HepG2 (cell line): ENCODE results near the gene EFNA2. TPM values are rescaled to one million over a fixed set of nuclear protein-coding genes. Genes with fewer than 3 reads are reported as not detected.
A peak's percentile ranks its signal among the peaks of the same experiment; 100 is the strongest.

Experiments
- AKAP8 ChIP-seq: sonication (generic); formaldehyde crosslinking; IDR thresholded peaks from 2 replicates; pipeline ENCODE4 v1.5.1; 2020; ENCODE audit warnings: mild to moderate bottlenecking, missing genetic modification reagents
- ATF1 ChIP-seq: IDR thresholded peaks from 2 replicates; pipeline ENCODE4 v1.6.1; 2016; ENCODE audit warnings: mild to moderate bottlenecking, control low read depth
- CHD4 ChIP-seq: fragments of 200-600 bp; sonication (generic); IDR thresholded peaks from 2 replicates; pipeline ENCODE4 v1.7.0; 2017; ENCODE audit warnings: mild to moderate bottlenecking, low read length, borderline replicate concordance
- FOXJ3 ChIP-seq: sonication (generic); formaldehyde crosslinking; IDR thresholded peaks from 2 replicates; pipeline ENCODE4 v1.4.0; 2020; ENCODE audit warnings: missing genetic modification reagents, mild to moderate bottlenecking, borderline replicate concordance
- HES4 ChIP-seq: sonication (generic); formaldehyde crosslinking; IDR thresholded peaks from 2 replicates; pipeline ENCODE4 v1.9.0; 2021; ENCODE audit warnings: mild to moderate bottlenecking, missing genetic modification reagents, borderline replicate concordance
- HOXA3 ChIP-seq: sonication (generic); formaldehyde crosslinking; IDR thresholded peaks from 2 replicates; pipeline ENCODE4 v1.5.0; 2020; ENCODE audit warnings: missing genetic modification reagents
- MEIS2 ChIP-seq: sonication (generic); formaldehyde crosslinking; IDR thresholded peaks from 2 replicates; pipeline ENCODE4 v1.9.0; 2021; ENCODE audit warnings: mild to moderate bottlenecking, missing genetic modification reagents
- NCOR1 ChIP-seq: fragments of 200-600 bp; sonication (generic); IDR thresholded peaks from 2 replicates; pipeline ENCODE4 v1.7.0; 2017; ENCODE audit warnings: antibody characterized with exemption, low read length, borderline replicate concordance
- NFE2 ChIP-seq: sonication (generic); formaldehyde crosslinking; IDR thresholded peaks from 2 replicates; pipeline ENCODE4 v1.4.0; 2020; ENCODE audit warnings: missing genetic modification reagents
- TCF7 ChIP-seq: sonication (generic); IDR thresholded peaks from 2 replicates; pipeline ENCODE4 v1.6.1; 2016; ENCODE audit warnings: antibody characterized with exemption, low read depth
- ZNF17 ChIP-seq: sonication (generic); formaldehyde crosslinking; IDR thresholded peaks from 2 replicates; pipeline ENCODE4 v1.5.0; 2020; ENCODE audit warnings: mild to moderate bottlenecking, missing genetic modification reagents
- ZNF879 ChIP-seq: sonication (generic); formaldehyde crosslinking; IDR thresholded peaks from 2 replicates; pipeline ENCODE4 v1.8.1; 2023; ENCODE audit warnings: missing genetic modification reagents
- polyA plus RNA-seq, 8 experiments: library from polyadenylated mRNA; depleted of rRNA in 3 of 8; stranded (reverse) in 7 of 8; unstranded in 1 of 8; fragments of >200 nt; fragmentation: Illumina TruSeq in 4 of 8; extraction: Trizol in 4 of 8; gene quantifications; 2 replicates each; pipeline versions ENCODE4 v1.2.1 to v1.2.3, GENCODE V29; 2011 to 2016; ENCODE audit warnings: low read depth in 4 of 8, missing spikeins in 1 of 8, mixed read lengths in 1 of 8; ENCODE audit not compliant: insufficient read depth in 1 of 8
- total RNA-seq, 5 experiments: library from RNA; depleted of rRNA; stranded (reverse); fragments of >200 nt; fragmentation: Illumina TruSeq; extraction: Trizol; gene quantifications; 2 replicates each; pipeline ENCODE4 v1.2.3, GENCODE V29; 2016; ENCODE audit warnings: low read depth in 1 of 5
- TF ChIP-seq, protein P1 (sequence below): sonication (generic); formaldehyde crosslinking; IDR thresholded peaks from 2 replicates; pipeline ENCODE4 v1.9.0; 2021; ENCODE audit warnings: mild to moderate bottlenecking, missing genetic modification reagents
- TF ChIP-seq, protein P2 (sequence below): sonication (generic); formaldehyde crosslinking; IDR thresholded peaks from 2 replicates; pipeline ENCODE4 v1.4.0; 2020; ENCODE audit warnings: missing genetic modification reagents, borderline replicate concordance
- TF ChIP-seq, protein P3 (sequence below): IDR thresholded peaks from 2 replicates; pipeline ENCODE4 v1.6.1; 2016; ENCODE audit warnings: mild to moderate bottlenecking, missing biosample characterization, missing genetic modification reagents
- TF ChIP-seq, protein P4 (sequence below): sonication (generic); formaldehyde crosslinking; IDR thresholded peaks from 2 replicates; pipeline ENCODE4 v1.4.0; 2020; ENCODE audit warnings: missing genetic modification reagents, borderline replicate concordance

The EFNA2 gene
- total and polyA plus RNA-seq, 2 of the 13 experiments (the other 11 are each of a cell fraction or from before 2014, with no cell fraction given) = 6.0 to 9.9 TPM

DNA sequence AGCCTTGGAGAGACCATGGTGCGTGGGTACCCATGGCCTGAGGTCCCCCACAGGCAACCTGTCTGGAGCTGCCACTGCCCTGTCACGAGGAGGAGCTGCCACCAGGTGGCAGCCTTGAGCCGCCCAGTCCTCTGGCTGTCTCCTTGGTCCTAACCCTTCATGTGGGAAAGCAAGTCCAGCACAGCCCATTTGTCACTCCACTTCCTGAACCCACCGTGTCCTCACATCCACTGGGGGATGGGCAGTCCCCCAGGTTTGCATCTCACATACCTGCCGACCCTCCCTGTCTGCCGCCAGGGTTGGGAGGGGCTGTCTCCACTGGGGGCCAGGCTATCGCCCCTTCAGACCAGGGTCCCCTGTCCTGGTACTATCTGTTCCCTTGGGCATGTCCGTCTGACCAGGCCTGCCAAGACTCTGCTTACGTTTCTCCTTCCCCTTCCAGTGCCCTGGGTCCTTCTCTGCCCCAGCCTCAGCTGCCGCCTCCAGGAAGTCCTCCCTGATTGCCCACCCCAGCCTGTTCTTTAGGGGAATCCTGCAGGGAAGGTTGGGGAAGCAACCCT is 5.8 kb upstream of the EFNA2 start (continued):
- TF ChIP-seq, protein P1, sequence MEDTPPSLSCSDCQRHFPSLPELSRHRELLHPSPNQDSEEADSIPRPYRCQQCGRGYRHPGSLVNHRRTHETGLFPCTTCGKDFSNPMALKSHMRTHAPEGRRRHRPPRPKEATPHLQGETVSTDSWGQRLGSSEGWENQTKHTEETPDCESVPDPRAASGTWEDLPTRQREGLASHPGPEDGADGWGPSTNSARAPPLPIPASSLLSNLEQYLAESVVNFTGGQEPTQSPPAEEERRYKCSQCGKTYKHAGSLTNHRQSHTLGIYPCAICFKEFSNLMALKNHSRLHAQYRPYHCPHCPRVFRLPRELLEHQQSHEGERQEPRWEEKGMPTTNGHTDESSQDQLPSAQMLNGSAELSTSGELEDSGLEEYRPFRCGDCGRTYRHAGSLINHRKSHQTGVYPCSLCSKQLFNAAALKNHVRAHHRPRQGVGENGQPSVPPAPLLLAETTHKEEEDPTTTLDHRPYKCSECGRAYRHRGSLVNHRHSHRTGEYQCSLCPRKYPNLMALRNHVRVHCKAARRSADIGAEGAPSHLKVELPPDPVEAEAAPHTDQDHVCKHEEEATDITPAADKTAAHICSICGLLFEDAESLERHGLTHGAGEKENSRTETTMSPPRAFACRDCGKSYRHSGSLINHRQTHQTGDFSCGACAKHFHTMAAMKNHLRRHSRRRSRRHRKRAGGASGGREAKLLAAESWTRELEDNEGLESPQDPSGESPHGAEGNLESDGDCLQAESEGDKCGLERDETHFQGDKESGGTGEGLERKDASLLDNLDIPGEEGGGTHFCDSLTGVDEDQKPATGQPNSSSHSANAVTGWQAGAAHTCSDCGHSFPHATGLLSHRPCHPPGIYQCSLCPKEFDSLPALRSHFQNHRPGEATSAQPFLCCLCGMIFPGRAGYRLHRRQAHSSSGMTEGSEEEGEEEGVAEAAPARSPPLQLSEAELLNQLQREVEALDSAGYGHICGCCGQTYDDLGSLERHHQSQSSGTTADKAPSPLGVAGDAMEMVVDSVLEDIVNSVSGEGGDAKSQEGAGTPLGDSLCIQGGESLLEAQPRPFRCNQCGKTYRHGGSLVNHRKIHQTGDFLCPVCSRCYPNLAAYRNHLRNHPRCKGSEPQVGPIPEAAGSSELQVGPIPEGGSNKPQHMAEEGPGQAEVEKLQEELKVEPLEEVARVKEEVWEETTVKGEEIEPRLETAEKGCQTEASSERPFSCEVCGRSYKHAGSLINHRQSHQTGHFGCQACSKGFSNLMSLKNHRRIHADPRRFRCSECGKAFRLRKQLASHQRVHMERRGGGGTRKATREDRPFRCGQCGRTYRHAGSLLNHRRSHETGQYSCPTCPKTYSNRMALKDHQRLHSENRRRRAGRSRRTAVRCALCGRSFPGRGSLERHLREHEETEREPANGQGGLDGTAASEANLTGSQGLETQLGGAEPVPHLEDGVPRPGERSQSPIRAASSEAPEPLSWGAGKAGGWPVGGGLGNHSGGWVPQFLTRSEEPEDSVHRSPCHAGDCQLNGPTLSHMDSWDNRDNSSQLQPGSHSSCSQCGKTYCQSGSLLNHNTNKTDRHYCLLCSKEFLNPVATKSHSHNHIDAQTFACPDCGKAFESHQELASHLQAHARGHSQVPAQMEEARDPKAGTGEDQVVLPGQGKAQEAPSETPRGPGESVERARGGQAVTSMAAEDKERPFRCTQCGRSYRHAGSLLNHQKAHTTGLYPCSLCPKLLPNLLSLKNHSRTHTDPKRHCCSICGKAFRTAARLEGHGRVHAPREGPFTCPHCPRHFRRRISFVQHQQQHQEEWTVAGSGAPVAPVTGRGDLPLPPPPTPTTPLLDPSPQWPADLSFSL (CRISPR knock-in tag) = no peak
- peak; percentile 84; the same call in 1 of the 2 replicates for TF ChIP-seq MEIS2
- TF ChIP-seq CHD4 = no peak
- TF ChIP-seq HOXA3 (CRISPR knock-in tag) = no peak
- no peak for TF ChIP-seq ZNF17 (CRISPR knock-in tag)
- TF ChIP-seq, protein P2, sequence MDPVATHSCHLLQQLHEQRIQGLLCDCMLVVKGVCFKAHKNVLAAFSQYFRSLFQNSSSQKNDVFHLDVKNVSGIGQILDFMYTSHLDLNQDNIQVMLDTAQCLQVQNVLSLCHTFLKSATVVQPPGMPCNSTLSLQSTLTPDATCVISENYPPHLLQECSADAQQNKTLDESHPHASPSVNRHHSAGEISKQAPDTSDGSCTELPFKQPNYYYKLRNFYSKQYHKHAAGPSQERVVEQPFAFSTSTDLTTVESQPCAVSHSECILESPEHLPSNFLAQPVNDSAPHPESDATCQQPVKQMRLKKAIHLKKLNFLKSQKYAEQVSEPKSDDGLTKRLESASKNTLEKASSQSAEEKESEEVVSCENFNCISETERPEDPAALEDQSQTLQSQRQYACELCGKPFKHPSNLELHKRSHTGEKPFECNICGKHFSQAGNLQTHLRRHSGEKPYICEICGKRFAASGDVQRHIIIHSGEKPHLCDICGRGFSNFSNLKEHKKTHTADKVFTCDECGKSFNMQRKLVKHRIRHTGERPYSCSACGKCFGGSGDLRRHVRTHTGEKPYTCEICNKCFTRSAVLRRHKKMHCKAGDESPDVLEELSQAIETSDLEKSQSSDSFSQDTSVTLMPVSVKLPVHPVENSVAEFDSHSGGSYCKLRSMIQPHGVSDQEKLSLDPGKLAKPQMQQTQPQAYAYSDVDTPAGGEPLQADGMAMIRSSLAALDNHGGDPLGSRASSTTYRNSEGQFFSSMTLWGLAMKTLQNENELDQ (CRISPR knock-in tag) = no peak
- no peak for TF ChIP-seq ZNF879 (CRISPR knock-in tag)
- TF ChIP-seq, protein P3, sequence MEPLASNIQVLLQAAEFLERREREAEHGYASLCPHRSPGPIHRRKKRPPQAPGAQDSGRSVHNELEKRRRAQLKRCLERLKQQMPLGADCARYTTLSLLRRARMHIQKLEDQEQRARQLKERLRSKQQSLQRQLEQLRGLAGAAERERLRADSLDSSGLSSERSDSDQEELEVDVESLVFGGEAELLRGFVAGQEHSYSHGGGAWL (CRISPR knock-in tag) = no peak
- TF ChIP-seq AKAP8 (CRISPR knock-in tag) = no peak
- no peak for TF ChIP-seq HES4 (CRISPR knock-in tag)
- no peak for TF ChIP-seq NFE2
- TF ChIP-seq, protein P4, sequence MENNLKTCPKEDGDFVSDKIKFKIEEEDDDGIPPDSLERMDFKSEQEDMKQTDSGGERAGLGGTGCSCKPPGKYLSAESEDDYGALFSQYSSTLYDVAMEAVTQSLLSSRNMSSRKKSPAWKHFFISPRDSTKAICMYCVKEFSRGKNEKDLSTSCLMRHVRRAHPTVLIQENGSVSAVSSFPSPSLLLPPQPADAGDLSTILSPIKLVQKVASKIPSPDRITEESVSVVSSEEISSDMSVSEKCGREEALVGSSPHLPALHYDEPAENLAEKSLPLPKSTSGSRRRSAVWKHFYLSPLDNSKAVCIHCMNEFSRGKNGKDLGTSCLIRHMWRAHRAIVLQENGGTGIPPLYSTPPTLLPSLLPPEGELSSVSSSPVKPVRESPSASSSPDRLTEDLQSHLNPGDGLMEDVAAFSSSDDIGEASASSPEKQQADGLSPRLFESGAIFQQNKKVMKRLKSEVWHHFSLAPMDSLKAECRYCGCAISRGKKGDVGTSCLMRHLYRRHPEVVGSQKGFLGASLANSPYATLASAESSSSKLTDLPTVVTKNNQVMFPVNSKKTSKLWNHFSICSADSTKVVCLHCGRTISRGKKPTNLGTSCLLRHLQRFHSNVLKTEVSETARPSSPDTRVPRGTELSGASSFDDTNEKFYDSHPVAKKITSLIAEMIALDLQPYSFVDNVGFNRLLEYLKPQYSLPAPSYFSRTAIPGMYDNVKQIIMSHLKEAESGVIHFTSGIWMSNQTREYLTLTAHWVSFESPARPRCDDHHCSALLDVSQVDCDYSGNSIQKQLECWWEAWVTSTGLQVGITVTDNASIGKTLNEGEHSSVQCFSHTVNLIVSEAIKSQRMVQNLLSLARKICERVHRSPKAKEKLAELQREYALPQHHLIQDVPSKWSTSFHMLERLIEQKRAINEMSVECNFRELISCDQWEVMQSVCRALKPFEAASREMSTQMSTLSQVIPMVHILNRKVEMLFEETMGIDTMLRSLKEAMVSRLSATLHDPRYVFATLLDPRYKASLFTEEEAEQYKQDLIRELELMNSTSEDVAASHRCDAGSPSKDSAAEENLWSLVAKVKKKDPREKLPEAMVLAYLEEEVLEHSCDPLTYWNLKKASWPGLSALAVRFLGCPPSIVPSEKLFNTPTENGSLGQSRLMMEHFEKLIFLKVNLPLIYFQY = no peak
- TF ChIP-seq TCF7 = no peak
- no peak for TF ChIP-seq NCOR1
- no peak for TF ChIP-seq ATF1 (CRISPR knock-in tag)
- TF ChIP-seq FOXJ3 (CRISPR knock-in tag) = no peak
